Left lung (tissue), 10 donors: ENCODE data around the gene ZMYND12. TPM values are rescaled to one million over a fixed set of nuclear protein-coding genes. Genes with fewer than 3 reads are reported as not detected.
A peak's percentile ranks its signal among the peaks of the same experiment; 100 is the strongest.

ENCODE experiments used
- ATAC-seq: fragments of 200-7000 bp; cut with Tn5 transposase; one replicate; pipeline ENCODE4 v1.9.1; 2020; ENCODE audit warnings: moderate library complexity
- DNase-seq, 4 donors: peaks; one replicate each; pipeline ENCODE4 v3.0.0-alpha.2; 2013 to 2020
- H3K27ac ChIP-seq, 2 donors: fragments of 200-600 bp; sonication (generic) in 1 of 2; one replicate each; pipeline versions ENCODE4 v1.5.0 to v1.8.0; 2020 to 2021
- H3K27me3 ChIP-seq, 2 donors: fragments of 200-600 bp; sonication (generic) in 1 of 2; one replicate each; pipeline versions ENCODE4 v1.5.0 to v1.8.0; 2020 to 2021
- H3K36me3 ChIP-seq, 2 donors: fragments of 200-600 bp; sonication (generic) in 1 of 2; one replicate each; pipeline versions ENCODE4 v1.5.0 to v1.8.0; 2020 to 2021
- H3K4me1 ChIP-seq, 2 donors: fragments of 200-600 bp; one replicate each; pipeline ENCODE4 v1.8.0; 2021
- H3K4me3 ChIP-seq, 2 donors: fragments of 200-600 bp; sonication (generic) in 1 of 2; one replicate each; pipeline versions ENCODE4 v1.5.0 to v1.8.0; 2020 to 2021; ENCODE audit warnings: mild to moderate bottlenecking in 1 of 2
- H3K9me3 ChIP-seq, 2 donors: fragments of 200-600 bp; sonication (generic) in 1 of 2; one replicate each; pipeline versions ENCODE4 v1.5.0 to v1.8.0; 2020 to 2021
- intact Hi-C, 2 donors: fragments of 100-400 bp; cut with DNase I; formaldehyde crosslinking; loops; one replicate each; pipeline versions ENCODE4 v1.11.2 to v1.14.2; 2022
- polyA plus RNA-seq, 6 donors: library from polyadenylated mRNA; unstranded; fragments of 120-200 nt; gene quantifications; one replicate each; pipeline ENCODE4 v1.2.1, GENCODE V29; 2013; ENCODE audit not compliant: insufficient read length in 6 of 6
- total RNA-seq, 2 donors: library from RNA; stranded (reverse); fragmentation: NEBNext Ultra II Directional; extraction: Animal tissue kit (Norgen Biotek cat#: 25700); gene quantifications; one replicate each; pipeline ENCODE4 v1.2.1, GENCODE V29; 2021
- TF ChIP-seq, protein P1 (sequence below), 2 donors: fragments of 200-600 bp; sonication (generic) in 1 of 2; IDR thresholded peaks; one replicate each; pipeline versions ENCODE4 v1.5.0 to v1.8.0; 2021; ENCODE audit warnings: antibody characterized with exemption in 2 of 2
- donor health status: DM: no; HTN: yes; CAD: no.
- donor health status: DM: no; HTN: no; CAD: no.

ZMYND12 gene
- total and polyA plus RNA-seq, 8 donors, result 1.7 to 5.3 (median 2.2) TPM

DNA sequence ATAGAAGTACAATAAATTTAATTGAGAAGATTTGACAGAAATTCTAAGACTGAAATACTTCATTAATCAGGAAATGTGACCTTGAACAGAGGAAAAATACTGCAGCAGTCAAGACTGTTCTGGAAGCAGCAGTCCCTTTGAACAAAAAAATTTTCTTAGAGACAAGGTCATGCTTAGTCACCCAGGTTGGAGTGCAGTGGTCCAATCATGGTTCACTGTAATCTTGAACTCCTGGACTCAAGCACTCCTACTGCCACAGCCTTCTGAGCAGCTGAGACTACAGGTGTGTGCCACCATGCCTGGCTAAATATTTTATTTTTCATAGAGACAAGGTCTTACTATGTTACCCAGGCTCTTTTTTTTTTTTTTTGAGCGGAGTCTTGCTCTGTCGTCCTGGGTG lies 5.4 kb upstream of the ZMYND12 start:
- Histone ChIP-seq H3K4me3 (no peak overlapping the region), H3K27ac (no peak overlapping the region), H3K9me3 (no peaks in the 10 kb centered on the region), H3K4me1 (peaks cover 5 to 47% of the 10 kb centered on the region in 2 donors), H3K36me3 (peaks cover 0 to 39% of the 10 kb centered on the region in 2 donors), H3K27me3 (no peaks in the 10 kb centered on the region)
- TF ChIP-seq, protein P1, sequence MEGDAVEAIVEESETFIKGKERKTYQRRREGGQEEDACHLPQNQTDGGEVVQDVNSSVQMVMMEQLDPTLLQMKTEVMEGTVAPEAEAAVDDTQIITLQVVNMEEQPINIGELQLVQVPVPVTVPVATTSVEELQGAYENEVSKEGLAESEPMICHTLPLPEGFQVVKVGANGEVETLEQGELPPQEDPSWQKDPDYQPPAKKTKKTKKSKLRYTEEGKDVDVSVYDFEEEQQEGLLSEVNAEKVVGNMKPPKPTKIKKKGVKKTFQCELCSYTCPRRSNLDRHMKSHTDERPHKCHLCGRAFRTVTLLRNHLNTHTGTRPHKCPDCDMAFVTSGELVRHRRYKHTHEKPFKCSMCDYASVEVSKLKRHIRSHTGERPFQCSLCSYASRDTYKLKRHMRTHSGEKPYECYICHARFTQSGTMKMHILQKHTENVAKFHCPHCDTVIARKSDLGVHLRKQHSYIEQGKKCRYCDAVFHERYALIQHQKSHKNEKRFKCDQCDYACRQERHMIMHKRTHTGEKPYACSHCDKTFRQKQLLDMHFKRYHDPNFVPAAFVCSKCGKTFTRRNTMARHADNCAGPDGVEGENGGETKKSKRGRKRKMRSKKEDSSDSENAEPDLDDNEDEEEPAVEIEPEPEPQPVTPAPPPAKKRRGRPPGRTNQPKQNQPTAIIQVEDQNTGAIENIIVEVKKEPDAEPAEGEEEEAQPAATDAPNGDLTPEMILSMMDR (IDR thresholded peaks at IDR 0.05), result no peak
- intact Hi-C loops, result no loop called here
- DNase-seq (no peak), ATAC-seq (no peak)

DNA sequence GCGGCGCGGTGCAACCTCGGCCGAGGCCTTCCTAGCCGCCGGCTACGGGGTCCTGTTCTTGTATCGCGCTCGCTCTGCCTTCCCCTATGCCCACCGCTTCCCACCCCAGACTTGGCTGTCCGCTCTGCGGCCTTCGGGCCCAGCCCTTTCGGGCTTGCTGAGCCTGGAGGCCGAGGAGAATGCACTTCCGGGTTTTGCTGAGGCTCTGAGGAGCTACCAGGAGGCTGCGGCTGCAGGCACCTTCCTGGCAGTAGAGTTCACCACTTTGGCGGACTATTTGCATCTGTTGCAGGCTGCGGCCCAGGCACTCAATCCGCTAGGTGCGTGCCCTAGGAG lies 900 bp upstream of the ZMYND12 start:
- H3K4me3 ChIP-seq, result peak overlapping the region; percentile 84 to 86
- TF ChIP-seq, protein P1 (IDR thresholded peaks at IDR 0.05), result no peak
- DNase-seq, result peak in 1 of 4 donors; percentile 62
- peaks cover 0 to 39% of the 10 kb centered on the region in 2 donors for H3K36me3 ChIP-seq
- H3K4me1 ChIP-seq, result peaks cover 5 to 30% of the 10 kb centered on the region in 2 donors
- no peaks in the 10 kb centered on the region for H3K27me3 ChIP-seq
- no peaks in the 10 kb centered on the region for H3K9me3 ChIP-seq
- ATAC-seq, result peak; percentile 81
- intact Hi-C loops, result no loop called here
- peak overlapping the region; percentile 90 to 96 for H3K27ac ChIP-seq

DNA sequence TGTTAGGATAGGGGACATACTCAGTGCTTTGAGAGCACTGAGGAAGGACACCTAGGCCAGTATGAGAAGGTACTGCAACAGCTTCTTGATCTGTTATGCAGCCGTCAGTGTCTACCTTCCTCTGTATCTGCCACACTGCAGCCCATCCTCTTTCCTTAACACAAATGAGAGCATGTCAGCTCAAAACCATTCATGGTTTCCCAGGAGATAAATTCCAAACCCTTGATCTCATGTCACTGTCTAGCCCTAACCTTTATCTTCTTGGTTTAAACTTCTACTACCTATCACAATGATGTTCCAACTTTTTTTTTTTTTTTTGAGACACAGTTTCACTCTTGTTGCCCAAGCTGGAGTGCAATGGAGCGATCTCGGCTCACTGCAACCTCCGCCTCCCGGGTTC lies 1.4 kb downstream of the ZMYND12 start:
- no peak overlapping the region for H3K4me3 ChIP-seq
- TF ChIP-seq, protein P1 (IDR thresholded peaks at IDR 0.05), result no peak
- DNase-seq, result no peak
- peaks cover 5 to 29% of the 10 kb centered on the region in 2 donors for H3K4me1 ChIP-seq
- H3K27ac ChIP-seq, result no peak overlapping the region
- ATAC-seq, result no peak
- peaks cover 0 to 16% of the 10 kb centered on the region in 2 donors for H3K36me3 ChIP-seq
- no peaks in the 10 kb centered on the region for H3K27me3 ChIP-seq
- H3K9me3 ChIP-seq, result no peaks in the 10 kb centered on the region
- intact Hi-C loops, result no loop called here

- Histone ChIP-seq H3K4me1 (peaks cover 5 to 24% of the 10 kb centered on the region in 2 donors), H3K27me3 (no peaks in the 10 kb centered on the region), H3K9me3 (no peaks in the 10 kb centered on the region), H3K27ac (no peak overlapping the region), H3K36me3 (peaks cover 0 to 6% of the 10 kb centered on the region in 2 donors), H3K4me3 (no peak overlapping the region)
- DNase-seq (no peak), ATAC-seq (no peak)
- intact Hi-C loops, result no loop called here
- TF ChIP-seq, protein P1 (IDR thresholded peaks at IDR 0.05), result no peak
Observed at GRCh38 chr1:42453386-42453785, 2.4 kb downstream of the ZMYND12 start.

- no peak for ATAC-seq
Observed at GRCh38 chr1:42450061-42450460, 5.8 kb downstream of the ZMYND12 start.

More at GRCh38 chr1:42450061-42450460, 5.8 kb downstream of the ZMYND12 start:
- no peaks in the 10 kb centered on the region for H3K36me3 ChIP-seq
- no peak for DNase-seq
- intact Hi-C loops, result no loop called here
- H3K27me3 ChIP-seq, result no peaks in the 10 kb centered on the region
- TF ChIP-seq, protein P1 (IDR thresholded peaks at IDR 0.05), result no peak
- peaks cover 0 to under 1% of the 10 kb centered on the region in 2 donors for H3K4me1 ChIP-seq
- no peak overlapping the region for H3K4me3 ChIP-seq
- H3K27ac ChIP-seq, result no peak overlapping the region
- H3K9me3 ChIP-seq, result no peaks in the 10 kb centered on the region
